HEK293T (cell line): Measurements from ENCODE around the gene RO60.

Experiments
- CTCF ChIA-PET: fragments of 350-600 bp; formaldehyde crosslinking; extraction: SDS; loops from one replicate; lab custom pipeline; 2021; ENCODE audit warnings: antibody characterized with exemption, inconsistent platforms; lab: Yijun Ruan, JAX
- POLR2A ChIA-PET: fragments of 350-600 bp; formaldehyde crosslinking; extraction: SDS; loops from one replicate; lab custom pipeline; 2020; ENCODE audit warnings: antibody characterized with exemption, inconsistent platforms; lab: Yijun Ruan, JAX
- DNase-seq: peaks from one replicate; pipeline ENCODE4 v3.0.0; 2012; ENCODE audit warnings: mixed read lengths; ENCODE audit errors: extremely low spot score
- ARNT ChIP-seq: fragments of 450-650 bp; IDR thresholded peaks from 2 replicates; pipeline ENCODE4 v1.6.1; 2017; ENCODE audit warnings: mild to moderate bottlenecking
- BHLHE40 ChIP-seq: fragments of 450-650 bp; IDR thresholded peaks from 2 replicates; pipeline ENCODE4 v1.6.1; 2016; ENCODE audit warnings: mild to moderate bottlenecking, moderate library complexity, borderline replicate concordance
- CTBP1 ChIP-seq: fragments of 450-650 bp; IDR thresholded peaks from 2 replicates; pipeline ENCODE4 v1.6.1; 2016; ENCODE audit warnings: borderline replicate concordance
- ELF4 ChIP-seq: fragments of 450-650 bp; IDR thresholded peaks from 2 replicates; pipeline ENCODE4 v1.6.1; 2017; ENCODE audit warnings: antibody characterized with exemption
- FOXA1 ChIP-seq: fragments of 450-650 bp; IDR thresholded peaks from 2 replicates; pipeline ENCODE4 v1.6.1; 2016; ENCODE audit warnings: mild to moderate bottlenecking
- FOXK2 ChIP-seq: fragments of 450-650 bp; IDR thresholded peaks from 2 replicates; pipeline ENCODE4 v1.6.1; 2016; ENCODE audit warnings: mild to moderate bottlenecking
- FOXM1 ChIP-seq: fragments of 450-650 bp; IDR thresholded peaks from 2 replicates; pipeline ENCODE4 v1.6.1; 2017; ENCODE audit warnings: mild to moderate bottlenecking, borderline replicate concordance
- HDGF ChIP-seq: fragments of 450-650 bp; IDR thresholded peaks from 2 replicates; pipeline ENCODE4 v1.6.1; 2017; ENCODE audit warnings: antibody characterized with exemption, borderline replicate concordance
- L3MBTL2 ChIP-seq: fragments of 450-650 bp; conservative IDR thresholded peaks from 2 replicates; pipeline ENCODE4 v1.6.1; 2016; ENCODE audit warnings: mild to moderate bottlenecking
- LEF1 ChIP-seq: fragments of 450-650 bp; IDR thresholded peaks from 2 replicates; pipeline ENCODE4 v1.6.1; 2017; ENCODE audit warnings: mild to moderate bottlenecking, borderline replicate concordance
- NFRKB ChIP-seq: fragments of 450-650 bp; IDR thresholded peaks from 2 replicates; pipeline ENCODE4 v1.6.1; 2016; ENCODE audit warnings: mild to moderate bottlenecking, moderate library complexity
- SP1 ChIP-seq: fragments of 450-650 bp; IDR thresholded peaks from 2 replicates; pipeline ENCODE4 v1.6.1; 2017
- SUZ12 ChIP-seq: fragments of 450-650 bp; IDR thresholded peaks from 2 replicates; pipeline ENCODE4 v1.6.1; 2016; ENCODE audit warnings: mild to moderate bottlenecking
- TARDBP ChIP-seq: fragments of 450-650 bp; IDR thresholded peaks from 2 replicates; pipeline ENCODE4 v1.6.1; 2016
- ZNF384 ChIP-seq: fragments of 450-650 bp; IDR thresholded peaks from 2 replicates; pipeline ENCODE4 v1.6.1; 2016
- TF ChIP-seq, protein P1 (sequence below): fragments of 450-650 bp; IDR thresholded peaks from 2 replicates; pipeline ENCODE4 v1.6.1; 2016

Gene RO60

DNA sequence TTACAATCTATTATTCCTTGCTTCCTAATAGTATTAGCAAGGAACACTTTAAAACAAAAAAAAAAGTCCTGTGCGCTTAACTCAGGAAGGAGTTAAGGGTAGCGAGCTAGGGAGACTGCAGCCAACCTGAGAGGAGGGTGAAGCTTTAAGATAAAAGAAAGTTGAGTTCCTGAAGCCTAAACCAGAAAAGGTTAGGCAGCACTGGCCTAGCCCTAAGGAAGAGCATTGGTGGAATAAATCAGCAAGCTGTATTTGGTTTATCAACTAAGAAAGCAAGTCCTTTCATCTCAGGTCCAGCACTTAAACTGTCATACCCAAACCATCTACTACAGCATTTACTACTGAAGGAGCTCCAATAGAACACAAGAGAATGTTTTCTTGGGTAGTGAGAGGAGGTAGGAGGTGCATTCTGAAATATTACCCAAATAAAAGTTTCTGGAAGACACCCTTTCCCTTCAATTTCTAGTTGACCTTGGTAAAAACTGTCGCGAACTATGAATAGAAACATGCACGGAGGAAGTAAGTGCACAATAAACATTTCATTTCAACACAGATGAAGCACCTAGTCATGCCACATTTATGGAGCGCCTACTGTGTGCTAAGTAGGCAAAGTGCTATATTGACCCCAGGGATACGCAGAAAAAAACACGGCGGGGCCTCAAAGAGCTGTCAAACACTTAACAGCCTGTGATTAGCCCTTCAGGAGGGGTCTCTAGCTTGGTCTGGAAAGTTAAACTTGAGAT, 44.5 kb downstream of the RO60 start:
- POLR2A ChIA-PET: interaction anchor here (0.8 to 2.8 kb wide), 8 partner anchors 10 to 46 kb away, joined by 3 to 40 read pairs (median 8); partner anchors contain the start of genes CDC73, RO60 and UCHL5
- no peak for TF ChIP-seq LEF1
- no peak for TF ChIP-seq FOXA1
- TF ChIP-seq TARDBP: no peak
- TF ChIP-seq ARNT: no peak
- TF ChIP-seq ELF4: no peak
- TF ChIP-seq L3MBTL2: no peak
- TF ChIP-seq CTBP1: no peak
- TF ChIP-seq NFRKB: no peak
- no peak for TF ChIP-seq FOXK2
- no peak for TF ChIP-seq SP1
- no peak for TF ChIP-seq SUZ12
- TF ChIP-seq, protein P1, sequence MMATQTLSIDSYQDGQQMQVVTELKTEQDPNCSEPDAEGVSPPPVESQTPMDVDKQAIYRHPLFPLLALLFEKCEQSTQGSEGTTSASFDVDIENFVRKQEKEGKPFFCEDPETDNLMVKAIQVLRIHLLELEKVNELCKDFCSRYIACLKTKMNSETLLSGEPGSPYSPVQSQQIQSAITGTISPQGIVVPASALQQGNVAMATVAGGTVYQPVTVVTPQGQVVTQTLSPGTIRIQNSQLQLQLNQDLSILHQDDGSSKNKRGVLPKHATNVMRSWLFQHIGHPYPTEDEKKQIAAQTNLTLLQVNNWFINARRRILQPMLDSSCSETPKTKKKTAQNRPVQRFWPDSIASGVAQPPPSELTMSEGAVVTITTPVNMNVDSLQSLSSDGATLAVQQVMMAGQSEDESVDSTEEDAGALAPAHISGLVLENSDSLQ: no peak
- TF ChIP-seq BHLHE40: no peak
- no peak for TF ChIP-seq HDGF
- TF ChIP-seq FOXM1: no peak
- no peak for TF ChIP-seq ZNF384
- no peak for DNase-seq
- CTCF ChIA-PET: interaction anchor here (0.7 to 1.3 kb wide), 3 partner anchors 19 to 46 kb away, joined by 3 to 8 read pairs (median 3); no protein-coding TSS in a partner anchor

DNA sequence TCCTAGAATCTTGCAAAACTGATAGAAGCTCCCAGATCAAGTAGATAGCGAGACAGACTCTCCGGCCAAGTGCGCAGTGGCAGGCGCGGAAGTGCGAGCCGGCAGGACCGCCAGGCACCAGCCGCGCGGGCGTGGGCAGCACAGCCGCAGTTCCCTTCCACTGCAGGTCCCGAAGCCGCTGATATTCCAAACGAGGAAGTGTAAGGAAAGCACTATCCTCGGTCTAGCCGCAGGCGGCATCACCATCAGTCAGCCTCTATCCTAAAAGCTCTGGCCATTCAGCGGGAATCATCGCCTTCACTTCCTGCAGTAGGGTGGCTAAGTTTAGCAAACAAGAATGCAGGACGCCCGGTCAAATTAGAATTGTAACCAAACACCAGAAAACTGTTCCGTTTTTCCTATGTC, 45.1 kb downstream of the RO60 start:
- DNase-seq: peak; percentile 55
- ChIA-PET CTCF (interaction anchor here (0.7 to 1.3 kb wide), 3 partner anchors 18 to 46 kb away, joined by 3 to 8 read pairs (median 3); no protein-coding TSS in a partner anchor), POLR2A (interaction anchor here (0.8 to 2.8 kb wide), 8 partner anchors 11 to 47 kb away, joined by 3 to 40 read pairs (median 8); partner anchors contain the start of genes CDC73, RO60 and UCHL5)

DNA sequence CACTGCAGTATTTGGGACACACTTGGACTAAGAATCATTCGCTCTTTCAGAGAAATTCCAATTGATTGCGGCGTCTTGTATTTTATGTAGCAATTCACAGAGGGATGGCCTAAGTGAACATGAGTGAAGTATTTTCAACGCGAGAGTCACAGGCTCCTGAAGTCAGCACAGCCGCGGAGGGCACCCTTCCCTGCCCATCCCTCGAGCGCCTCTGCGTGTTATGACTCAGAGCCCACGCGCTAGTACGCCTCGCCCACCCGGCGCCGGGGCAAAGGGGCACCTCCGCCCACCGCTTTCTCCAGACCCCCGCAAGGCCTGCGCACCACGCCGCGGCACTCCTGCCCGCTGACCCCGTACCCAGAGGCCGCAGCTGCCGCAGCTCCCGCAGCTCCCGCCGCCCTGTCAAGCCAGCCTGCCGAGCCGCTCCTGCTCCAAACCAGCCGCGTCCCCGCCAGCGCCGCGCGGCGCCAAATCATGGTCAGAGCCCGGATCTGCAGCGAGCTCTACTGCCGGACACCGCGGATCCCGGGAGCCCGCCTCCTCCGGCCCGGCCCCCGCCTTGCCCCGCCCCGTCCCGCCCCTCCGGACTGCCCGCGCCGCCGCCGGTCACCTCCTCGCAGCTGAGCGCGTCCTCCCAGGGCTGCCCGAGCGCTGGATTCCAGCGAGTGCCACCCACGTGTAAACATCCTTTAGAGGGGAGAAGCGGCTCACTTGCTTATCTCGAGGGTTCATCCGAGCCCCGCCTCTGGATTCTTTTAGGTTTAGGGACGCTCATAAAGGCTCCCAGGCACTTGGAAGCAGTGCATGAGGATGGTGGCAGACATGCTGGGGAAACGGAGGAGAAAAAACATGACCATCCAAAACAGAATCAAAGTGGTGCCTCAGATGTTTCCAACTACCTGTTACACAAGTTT, 45.8 kb downstream of the RO60 start, which contains the start of gene GLRX2:
Gene GLRX2 (minus strand): TSS at position 508 of the 914 bp plus-strand sequence. CDS start 32 bp downstream, at position 476.
- DNase-seq: peak; percentile 91
- POLR2A ChIA-PET: interaction anchor here (0.9 to 2.8 kb wide), 12 partner anchors 9 to 59 kb away, joined by 3 to 40 read pairs (median 6); partner anchors contain the start of genes CDC73, RO60 and UCHL5
- 0 out of 2 replicates have a peak, but pooled peaks have one; percentile 76 for TF ChIP-seq HDGF
- no peak for TF ChIP-seq ZNF384
- TF ChIP-seq ELF4: no peak
- TF ChIP-seq CTBP1: no peak
- TF ChIP-seq FOXM1: no peak
- TF ChIP-seq L3MBTL2: peak; percentile 56
- no peak for TF ChIP-seq TARDBP
- TF ChIP-seq BHLHE40: no peak
- no peak for TF ChIP-seq NFRKB
- TF ChIP-seq, protein P1: no peak
- TF ChIP-seq FOXK2: no peak
- CTCF ChIA-PET: interaction anchor here (0.7 to 1.3 kb wide), 2 partner anchors 18 to 35 kb away, joined by 3 to 8 read pairs; no protein-coding TSS in a partner anchor

More for the DNA sequence above, 45.1 kb downstream of the RO60 start:
- TF ChIP-seq HDGF (no peak), FOXM1 (no peak), LEF1 (no peak), FOXA1 (no peak), BHLHE40 (no peak), L3MBTL2 (no peak), ZNF384 (no peak), SUZ12 (no peak), TARDBP (no peak), ELF4 (no peak), CTBP1 (no peak), ARNT (no peak), SP1 (no peak), NFRKB (no peak)
- TF ChIP-seq, protein P1: no peak

DNA sequence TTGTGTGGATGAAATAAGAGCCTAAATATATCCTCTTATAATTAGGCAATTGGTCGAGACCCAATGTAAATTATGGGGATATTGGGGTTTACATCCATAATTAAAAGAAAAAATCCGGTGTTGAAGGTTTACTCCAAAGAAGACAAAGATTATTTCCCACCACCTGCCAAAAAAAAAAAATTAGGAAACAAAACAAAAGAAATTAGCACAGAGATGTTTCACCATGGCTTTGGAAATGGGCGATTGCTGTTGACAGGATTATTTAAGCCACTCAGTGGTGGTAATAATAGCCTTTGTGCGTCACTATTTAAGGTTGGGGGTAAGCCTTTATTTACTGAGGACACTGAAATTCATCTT, 46.4 kb downstream of the RO60 start:
- TF ChIP-seq HDGF (no peak), ZNF384 (0 out of 2 replicates have a peak, but pooled peaks have one; percentile 10)

DNA sequence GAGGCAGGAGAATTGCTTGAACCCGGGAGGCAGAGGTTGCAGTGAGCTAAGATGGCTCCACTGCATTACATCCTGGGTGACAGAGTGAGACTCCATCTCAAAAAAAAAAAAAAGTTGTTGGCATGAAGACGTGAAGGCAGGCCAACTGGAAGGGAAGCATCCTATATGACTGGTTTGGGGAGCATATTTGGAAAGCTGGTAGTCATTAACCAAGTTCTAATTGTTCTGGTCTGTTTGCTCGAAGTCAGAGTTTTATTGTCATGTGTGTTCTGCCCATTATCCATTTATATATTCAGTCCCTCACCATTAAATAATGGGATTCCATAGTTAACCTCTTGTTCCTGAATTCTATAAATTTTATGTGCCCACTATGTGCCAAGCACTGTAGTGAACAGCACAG, 49.1 kb downstream of the RO60 start:
- TF ChIP-seq TARDBP (no peak), FOXA1 (no peak)
- DNase-seq: no peak
- POLR2A ChIA-PET: no interaction called here
- CTCF ChIA-PET: no interaction called here

More for the DNA sequence above, 46.4 kb downstream of the RO60 start:
- POLR2A ChIA-PET: interaction anchor here (0.9 to 2.8 kb wide), 11 partner anchors 8 to 60 kb away, joined by 3 to 40 read pairs (median 7); partner anchors contain the start of genes CDC73, RO60 and UCHL5
- no peak for DNase-seq
- CTCF ChIA-PET: no interaction called here
